GM10266 (cell line): ENCODE data around the gene PTPN2.
"Not testable (repeated sequence)": the region's sequence is repeated elsewhere in the genome, so short reads cannot be mapped to it uniquely, and the experiment has no call there.

Source experiments
- DNase-seq: peaks from one replicate; pipeline ENCODE4 v3.0.0; 2012; ENCODE audit errors: extremely low spot score
- TF ChIP-seq, protein P1 (sequence below): IDR thresholded peaks from 2 replicates; pipeline ENCODE4 v1.5.1; 2012; ENCODE audit warnings: mild to moderate bottlenecking, low read depth; ENCODE audit not compliant: control insufficient read depth, insufficient read depth; ENCODE audit errors: missing control alignments

The PTPN2 gene

DNA sequence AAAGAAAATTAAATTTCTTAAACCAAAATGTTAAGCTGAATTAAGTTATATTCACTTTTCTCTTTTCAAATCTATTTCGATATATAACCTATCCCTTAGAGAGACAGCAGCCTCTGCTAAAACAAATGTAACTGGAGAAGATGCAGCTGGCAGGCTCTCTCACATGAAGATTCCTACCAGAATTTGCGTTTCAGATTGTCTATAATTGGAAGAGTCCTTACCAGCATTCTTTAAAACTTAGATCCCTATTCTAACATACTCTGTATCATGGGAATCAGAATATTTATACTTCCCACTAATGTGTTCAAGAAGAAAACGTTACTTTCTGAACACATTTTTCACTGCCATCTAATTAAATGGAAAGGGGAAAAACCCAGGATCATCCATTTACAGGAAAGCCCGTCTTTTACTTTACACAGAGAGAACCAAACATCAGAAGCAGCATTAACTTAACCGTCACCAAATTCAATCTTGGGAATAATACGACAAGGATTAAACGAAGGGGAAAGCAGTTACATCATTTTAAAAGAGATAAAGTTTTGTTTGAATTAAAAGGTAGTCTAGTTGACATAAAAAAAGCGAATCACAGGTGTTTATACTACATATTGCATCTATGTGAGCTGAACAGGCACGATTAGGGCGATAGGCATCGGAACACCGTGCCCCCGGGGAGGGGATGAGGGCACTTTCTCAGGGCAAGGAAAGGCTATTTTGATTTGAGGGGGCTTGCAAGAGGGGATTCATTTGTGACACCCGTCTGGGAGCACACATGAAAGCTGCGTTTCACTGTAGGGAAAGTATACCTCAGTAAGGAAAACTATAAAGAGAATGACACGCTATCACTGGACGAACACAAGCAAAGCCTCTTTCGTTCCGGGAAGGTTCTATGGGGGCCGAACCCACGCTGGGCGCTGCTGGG is 1.3 kb downstream of the PTPN2 start:
- TF ChIP-seq, protein P1, sequence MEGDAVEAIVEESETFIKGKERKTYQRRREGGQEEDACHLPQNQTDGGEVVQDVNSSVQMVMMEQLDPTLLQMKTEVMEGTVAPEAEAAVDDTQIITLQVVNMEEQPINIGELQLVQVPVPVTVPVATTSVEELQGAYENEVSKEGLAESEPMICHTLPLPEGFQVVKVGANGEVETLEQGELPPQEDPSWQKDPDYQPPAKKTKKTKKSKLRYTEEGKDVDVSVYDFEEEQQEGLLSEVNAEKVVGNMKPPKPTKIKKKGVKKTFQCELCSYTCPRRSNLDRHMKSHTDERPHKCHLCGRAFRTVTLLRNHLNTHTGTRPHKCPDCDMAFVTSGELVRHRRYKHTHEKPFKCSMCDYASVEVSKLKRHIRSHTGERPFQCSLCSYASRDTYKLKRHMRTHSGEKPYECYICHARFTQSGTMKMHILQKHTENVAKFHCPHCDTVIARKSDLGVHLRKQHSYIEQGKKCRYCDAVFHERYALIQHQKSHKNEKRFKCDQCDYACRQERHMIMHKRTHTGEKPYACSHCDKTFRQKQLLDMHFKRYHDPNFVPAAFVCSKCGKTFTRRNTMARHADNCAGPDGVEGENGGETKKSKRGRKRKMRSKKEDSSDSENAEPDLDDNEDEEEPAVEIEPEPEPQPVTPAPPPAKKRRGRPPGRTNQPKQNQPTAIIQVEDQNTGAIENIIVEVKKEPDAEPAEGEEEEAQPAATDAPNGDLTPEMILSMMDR: no peak
- DNase-seq: no peak

DNA sequence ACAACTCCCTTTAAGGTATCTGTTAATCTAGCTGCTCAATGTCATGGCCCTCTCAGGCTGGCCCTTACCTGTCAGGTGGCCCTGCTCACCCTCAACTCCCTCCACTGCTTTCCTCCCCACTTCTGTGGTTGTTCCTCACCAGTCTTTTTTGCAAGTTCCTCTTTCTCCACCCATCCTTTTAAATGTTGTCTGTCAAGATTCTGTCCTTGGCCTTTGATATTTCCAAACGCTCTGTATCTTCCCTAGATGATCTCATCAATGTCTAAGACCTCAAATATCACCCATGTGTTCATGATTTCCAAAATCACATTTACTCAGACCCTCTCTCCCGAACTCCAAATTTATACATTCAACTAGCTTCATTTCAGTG is 3.5 kb downstream of the PTPN2 start:
- no peak for DNase-seq
- TF ChIP-seq, protein P1: no peak

DNA sequence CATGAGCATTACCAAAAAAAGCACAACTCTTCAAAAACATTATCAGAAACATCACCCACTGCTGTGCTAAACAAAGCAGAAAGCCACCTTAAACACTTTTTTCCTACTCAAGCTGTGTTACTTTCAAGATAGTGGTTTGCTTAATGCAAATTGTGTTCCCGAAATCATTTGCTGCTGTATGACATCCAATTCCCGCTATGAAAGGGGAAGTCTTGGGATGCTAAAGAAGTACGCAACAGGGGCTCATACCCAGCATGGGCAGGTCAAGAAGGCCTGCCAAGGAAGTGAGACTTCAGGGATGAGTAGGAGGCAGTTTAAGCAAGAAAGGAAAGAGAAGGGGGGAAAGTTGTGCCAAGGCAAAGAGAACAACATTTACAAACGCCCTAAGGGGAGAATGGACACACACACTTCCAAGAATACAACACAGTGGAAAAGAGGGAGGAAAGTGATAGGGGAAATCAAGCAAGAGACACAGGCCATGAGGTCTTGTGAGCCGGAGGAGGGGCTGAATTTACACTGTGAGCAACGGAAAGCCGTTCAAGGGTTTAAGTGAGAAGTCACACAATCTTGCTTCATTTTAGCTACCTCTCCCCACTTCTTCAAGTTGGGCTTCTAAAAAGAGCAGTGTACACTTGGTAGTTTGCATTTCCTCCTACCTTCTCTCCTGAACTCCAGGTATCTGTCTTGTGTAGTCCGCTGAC is 4.0 kb downstream of the PTPN2 start:
- TF ChIP-seq, protein P1: no peak
- DNase-seq: no peak

DNA sequence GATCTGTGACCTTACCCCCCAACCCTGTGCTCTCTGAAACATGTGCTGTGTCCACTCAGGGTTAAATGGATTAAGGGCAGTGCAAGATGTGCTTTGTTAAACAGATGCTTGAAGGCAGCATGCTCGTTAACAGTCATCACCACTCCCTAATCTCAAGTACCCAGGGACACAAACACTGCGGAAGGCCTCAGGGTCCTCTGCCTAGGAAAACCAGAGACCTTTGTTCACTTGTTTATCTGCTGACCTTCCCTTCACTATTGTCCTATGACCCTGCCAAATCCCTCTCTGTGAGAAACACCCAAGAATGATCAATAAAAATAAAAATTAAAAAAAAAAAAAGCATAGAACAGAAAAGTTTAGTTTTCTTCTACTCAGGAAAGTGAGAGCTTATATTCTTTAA is 9.0 kb downstream of the PTPN2 start:
- not testable (repeated sequence) for DNase-seq

DNA sequence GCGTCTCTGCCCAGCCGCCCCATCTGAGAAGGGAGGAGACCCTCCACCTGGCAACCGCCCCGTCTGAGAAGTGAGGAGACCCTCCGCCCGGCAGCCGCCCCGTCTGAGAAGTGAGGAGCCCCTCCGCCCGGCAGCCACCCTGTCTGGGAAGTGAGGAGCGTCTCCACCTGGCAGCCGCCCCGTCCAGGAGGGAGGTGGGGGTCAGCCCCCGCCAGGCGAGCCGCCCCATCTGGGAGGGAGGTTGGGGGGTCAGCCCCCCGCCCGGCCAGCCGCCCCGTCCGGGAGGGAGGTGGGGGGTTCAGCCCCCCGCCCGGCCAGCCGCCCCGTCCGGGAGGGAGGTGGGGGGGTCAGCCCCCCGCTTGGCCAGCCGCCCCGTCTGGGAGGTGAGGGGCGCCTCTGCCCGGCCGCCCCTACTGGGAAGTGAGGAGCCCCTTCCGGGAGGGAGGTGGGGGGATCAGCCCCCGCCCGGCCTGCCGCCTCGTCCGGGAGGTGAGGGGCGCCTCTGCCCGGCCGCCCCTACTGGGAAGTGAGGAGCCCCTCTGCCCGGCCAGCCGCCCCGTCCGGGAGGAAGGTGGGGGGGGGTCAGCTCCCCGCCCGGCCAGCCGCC is 10.0 kb downstream of the PTPN2 start:
- not testable (repeated sequence) for DNase-seq

DNA sequence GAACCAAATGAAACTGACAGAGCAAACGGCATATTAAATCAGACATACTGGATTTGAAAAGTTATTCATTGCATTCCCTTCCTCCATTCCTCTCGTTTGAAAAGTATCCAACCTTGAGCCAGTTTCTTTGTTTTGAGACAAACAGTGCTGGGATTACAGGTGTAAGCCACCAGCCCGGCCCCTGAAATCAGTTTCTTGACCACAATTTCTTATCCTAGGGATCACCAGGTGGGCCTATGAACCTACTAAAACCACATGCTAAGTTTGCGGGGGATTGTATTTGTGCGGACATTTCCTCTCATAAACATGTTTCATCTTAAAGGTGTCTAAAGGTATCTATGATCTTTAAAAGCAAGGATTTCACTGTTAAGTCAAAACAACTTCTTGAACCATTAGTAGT is 11.6 kb downstream of the PTPN2 start:
- no peak for DNase-seq
- TF ChIP-seq, protein P1: no peak

DNA sequence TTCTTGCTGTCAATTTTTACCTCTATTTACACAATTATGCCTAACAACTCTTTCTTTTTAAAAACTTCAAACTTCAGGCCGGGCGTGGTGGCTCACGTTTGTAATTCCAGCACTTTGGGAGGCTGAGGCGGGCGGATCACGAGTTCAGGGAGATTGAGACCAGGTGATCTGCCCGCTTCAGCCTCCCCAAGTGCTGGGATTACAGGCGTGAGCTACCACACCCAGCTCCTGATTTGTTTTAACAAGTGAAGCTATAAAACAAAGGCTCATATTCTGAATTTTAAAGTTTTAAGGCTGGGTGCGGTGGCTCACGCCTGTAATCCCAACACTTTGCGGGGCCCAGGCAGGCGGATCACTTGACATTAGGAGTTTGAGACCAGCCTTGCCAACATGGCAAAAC is 15.5 kb downstream of the PTPN2 start:
- TF ChIP-seq, protein P1: no peak
- DNase-seq: no peak
